GM12875 (cell line): Measurements from ENCODE around the gene SERF2.
"Not testable (repeated sequence)": the region's sequence is repeated elsewhere in the genome, so short reads cannot be mapped to it uniquely, and the experiment has no call there.

Experiments
- H3K4me3 ChIP-seq: one replicate; pipeline ENCODE4 v1.5.1; 2011; ENCODE audit warnings: low read depth, low read length, control low read depth
- TF ChIP-seq, protein P1 (sequence below): IDR thresholded peaks from 2 replicates; pipeline ENCODE4 v1.5.1; 2011; ENCODE audit warnings: low read depth, mild to moderate bottlenecking, control low read depth, inconsistent platforms, low read length, moderate library complexity, borderline replicate concordance; ENCODE audit not compliant: insufficient read depth

Gene SERF2

GRCh38 chr15:43826029-43826507, 33.9 kb downstream of the SERF2 start:
- no peak overlapping the region for H3K4me3 ChIP-seq
- TF ChIP-seq, protein P1, sequence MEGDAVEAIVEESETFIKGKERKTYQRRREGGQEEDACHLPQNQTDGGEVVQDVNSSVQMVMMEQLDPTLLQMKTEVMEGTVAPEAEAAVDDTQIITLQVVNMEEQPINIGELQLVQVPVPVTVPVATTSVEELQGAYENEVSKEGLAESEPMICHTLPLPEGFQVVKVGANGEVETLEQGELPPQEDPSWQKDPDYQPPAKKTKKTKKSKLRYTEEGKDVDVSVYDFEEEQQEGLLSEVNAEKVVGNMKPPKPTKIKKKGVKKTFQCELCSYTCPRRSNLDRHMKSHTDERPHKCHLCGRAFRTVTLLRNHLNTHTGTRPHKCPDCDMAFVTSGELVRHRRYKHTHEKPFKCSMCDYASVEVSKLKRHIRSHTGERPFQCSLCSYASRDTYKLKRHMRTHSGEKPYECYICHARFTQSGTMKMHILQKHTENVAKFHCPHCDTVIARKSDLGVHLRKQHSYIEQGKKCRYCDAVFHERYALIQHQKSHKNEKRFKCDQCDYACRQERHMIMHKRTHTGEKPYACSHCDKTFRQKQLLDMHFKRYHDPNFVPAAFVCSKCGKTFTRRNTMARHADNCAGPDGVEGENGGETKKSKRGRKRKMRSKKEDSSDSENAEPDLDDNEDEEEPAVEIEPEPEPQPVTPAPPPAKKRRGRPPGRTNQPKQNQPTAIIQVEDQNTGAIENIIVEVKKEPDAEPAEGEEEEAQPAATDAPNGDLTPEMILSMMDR, result no peak

DNA sequence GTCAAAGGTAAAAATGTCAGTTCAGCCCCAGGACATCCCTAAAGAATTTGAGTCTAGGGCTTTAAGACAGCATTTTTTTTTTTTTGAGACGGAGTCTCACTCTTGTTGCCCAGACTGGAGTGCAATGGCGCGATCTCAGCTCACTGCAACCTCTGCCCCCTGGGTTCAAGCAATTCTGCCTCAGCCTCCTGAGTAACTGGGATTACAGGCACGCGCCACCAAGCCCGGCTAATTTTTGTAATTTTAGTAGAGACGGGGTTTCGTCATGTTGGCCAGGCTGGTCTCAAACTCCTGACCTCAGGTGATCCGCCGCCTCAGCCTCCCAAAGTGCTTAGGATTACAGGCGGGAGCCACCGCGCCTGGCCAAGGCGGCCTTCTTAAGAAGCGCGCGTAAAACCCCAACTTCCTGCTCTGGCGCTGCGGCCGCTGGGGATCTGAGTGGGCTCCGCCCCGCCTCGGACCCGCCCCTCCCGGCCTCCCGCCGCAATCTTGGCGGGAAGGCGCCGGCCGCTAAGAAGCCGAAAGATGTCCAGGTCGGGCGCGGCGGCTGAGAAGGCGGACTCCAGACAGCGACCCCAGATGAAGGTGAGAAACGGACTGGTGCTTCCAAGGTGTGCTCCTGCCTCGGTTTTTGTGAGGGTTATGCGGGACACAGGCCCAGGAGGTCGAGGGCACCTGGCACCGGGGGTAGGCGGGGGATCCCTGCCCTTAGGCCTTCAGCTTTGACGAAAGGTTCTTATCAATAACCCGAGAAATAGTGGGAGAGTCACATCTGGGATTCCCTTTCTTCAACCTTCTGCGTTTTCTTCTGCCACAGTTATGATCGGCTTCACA, 34.6 kb downstream of the SERF2 start, which contains the start of gene WDR76:
TSS of gene WDR76 (plus strand) at position 495 of the 834 bp plus-strand sequence. CDS start at position 526, 31 bp downstream.
- TF ChIP-seq, protein P1, result no peak

GRCh38 chr15:43828061-43828657, 36.0 kb downstream of the SERF2 start:
- peak overlapping the region; percentile 89 for H3K4me3 ChIP-seq
- TF ChIP-seq, protein P1, result no peak

More for the DNA sequence above, 34.6 kb downstream of the SERF2 start, which contains the start of gene WDR76:
- H3K4me3 ChIP-seq, result peak within 1 kb of the TSS; percentile 89

DNA sequence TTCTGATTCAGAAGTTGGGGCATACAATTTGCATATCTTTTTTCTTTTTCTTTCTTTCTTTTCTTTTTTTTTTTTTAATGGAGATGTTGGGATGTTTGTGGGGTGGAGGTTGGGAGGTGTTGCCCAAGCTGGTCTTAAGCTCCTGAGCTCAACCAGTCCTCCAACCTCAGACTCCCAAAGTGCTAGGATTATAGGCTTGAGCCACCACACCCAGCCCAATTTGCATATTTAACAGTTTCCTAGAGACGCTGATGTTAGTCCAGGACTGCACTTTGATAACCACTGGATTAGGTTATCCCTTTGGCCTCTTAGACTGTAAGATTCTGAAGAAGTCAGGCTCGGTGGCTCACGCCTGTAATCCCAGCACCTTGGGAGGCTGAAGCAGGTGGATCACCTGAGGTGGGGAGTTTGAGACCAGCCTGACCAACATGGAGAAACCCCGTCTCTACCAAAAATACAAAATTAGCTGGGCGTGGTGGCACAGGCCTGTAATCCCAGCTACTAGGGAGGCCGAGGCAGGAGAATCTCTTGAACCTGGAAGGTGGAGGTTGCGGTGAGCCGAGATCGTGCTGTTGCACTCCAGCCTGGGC, 37.9 kb downstream of the SERF2 start:
- H3K4me3 ChIP-seq, result not testable (repeated sequence)

DNA sequence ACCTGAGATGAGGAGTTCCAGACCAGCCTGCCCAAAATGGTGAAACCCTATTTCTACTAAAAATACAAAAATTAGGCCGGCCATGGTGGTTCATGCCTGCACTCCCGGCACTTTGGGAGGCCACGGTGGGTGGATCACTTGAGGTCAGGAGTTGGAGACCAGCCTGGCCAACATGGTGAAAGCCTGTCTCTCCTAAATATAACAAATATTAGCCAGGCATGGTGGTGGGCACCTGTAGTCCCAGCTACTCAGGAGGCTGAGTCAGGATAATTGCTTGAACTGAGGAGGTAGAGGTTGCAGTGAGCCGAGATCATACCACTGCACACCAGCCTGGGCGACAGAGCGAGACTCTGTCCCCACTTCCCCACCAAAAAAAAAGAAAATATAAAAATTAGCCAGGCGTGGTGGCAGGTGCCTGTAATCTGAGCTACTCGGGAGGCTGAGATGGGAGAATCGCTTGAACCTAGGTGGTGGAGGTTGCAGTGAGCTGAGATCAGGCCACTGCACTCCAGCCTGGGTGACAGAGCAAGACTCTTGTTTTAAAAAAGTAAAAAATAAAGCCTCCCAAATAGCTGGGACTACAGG, 38.7 kb downstream of the SERF2 start:
- not testable (repeated sequence) for H3K4me3 ChIP-seq

DNA sequence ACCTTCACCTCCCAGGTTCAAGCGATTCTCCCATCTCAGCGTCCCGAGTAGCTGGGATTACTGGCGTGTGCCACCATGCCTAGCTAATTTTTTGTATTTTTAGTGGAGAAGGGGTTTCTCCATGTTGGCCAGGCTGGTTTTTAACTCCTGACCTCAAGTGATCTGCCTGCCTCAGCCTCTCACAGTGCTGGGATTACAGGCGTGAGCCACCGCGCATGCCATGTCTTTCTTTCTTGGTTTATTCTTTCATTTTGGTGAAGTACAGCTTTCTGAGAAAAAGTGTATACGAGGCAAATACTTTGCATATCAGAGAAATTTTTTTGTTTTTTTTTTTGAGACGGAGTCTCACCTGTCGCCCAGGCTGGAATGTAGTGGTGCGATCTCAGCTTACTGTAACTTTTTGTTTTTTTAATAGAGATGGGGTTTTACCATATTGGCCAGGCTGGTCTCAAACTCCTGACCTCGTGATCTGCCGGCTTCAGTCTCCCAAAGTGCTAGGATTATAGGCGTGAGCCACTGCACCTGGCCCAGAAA, 39.5 kb downstream of the SERF2 start:
- H3K4me3 ChIP-seq, result not testable (repeated sequence)

DNA sequence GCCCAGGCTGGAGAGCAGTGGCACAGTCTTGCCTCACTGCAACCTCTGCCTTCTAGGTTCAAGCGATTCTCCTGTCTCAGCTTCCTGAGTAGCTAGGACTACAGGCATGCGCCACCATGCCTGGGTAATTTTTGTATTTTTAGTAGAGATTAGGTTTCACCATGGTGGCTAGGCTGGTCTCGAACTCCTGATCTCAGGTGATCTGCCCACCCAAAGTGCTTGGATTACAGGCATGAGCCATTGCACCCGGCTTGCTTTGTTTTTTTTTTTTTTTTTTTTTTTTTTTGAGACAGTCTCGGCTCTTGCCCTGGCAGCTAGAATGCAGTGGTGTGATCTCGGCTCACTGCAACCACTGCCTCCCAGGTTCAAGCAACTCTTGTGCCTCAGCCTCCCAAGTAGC, 40.4 kb downstream of the SERF2 start:
- H3K4me3 ChIP-seq, result not testable (repeated sequence)

GRCh38 chr15:43845421-43845820, 53.3 kb downstream of the SERF2 start:
- H3K4me3 ChIP-seq, result no peak overlapping the region
- TF ChIP-seq, protein P1, result no peak
